Calu3 (cell line): ENCODE results near the gene BLOC1S4. TPM values are rescaled to one million over a fixed set of nuclear protein-coding genes. Genes with fewer than 3 reads are reported as not detected.

ENCODE experiments used
- BruUV-seq: library from RNA; stranded (reverse); fragments of 400-500 nt; replicated peaks from 2 replicates; lab custom pipeline; 2021; lab: Mats Ljungman, UMichigan
- CTCF ChIA-PET: fragments of 300-600 bp; sonication (Branson Sonifier 250); formaldehyde crosslinking; loops from one replicate; lab custom pipeline; 2022; ENCODE audit warnings: antibody characterized with exemption; lab: Charles Lee
- DNase-seq: peaks from one replicate; pipeline ENCODE4 v3.0.0; 2022
- H3K27ac Mint-ChIP-seq: one replicate; pipeline ENCODE4 v1.8.0; 2022; ENCODE audit warnings: mixed read lengths; ENCODE audit not compliant: unreplicated experiment
- H3K27me3 Mint-ChIP-seq: one replicate; pipeline ENCODE4 v1.8.0; 2022; ENCODE audit warnings: mixed read lengths; ENCODE audit not compliant: unreplicated experiment
- H3K36me3 Mint-ChIP-seq: one replicate; pipeline ENCODE4 v1.8.0; 2022; ENCODE audit warnings: mild to moderate bottlenecking, moderate library complexity, mixed read lengths; ENCODE audit not compliant: insufficient read depth, unreplicated experiment
- H3K4me1 Mint-ChIP-seq: one replicate; pipeline ENCODE4 v1.8.0; 2022; ENCODE audit warnings: mild to moderate bottlenecking, low read depth, mixed read lengths; ENCODE audit not compliant: unreplicated experiment
- H3K4me3 Mint-ChIP-seq: one replicate; pipeline ENCODE4 v1.8.0; 2022; ENCODE audit warnings: mild to moderate bottlenecking, low read depth, moderate library complexity, mixed read lengths; ENCODE audit not compliant: unreplicated experiment
- H3K9me3 Mint-ChIP-seq: one replicate; pipeline ENCODE4 v1.8.0; 2022; ENCODE audit warnings: low read depth, mixed read lengths; ENCODE audit not compliant: unreplicated experiment
- CTCF ChIP-seq: fragments of 200-600 bp; IDR thresholded peaks from one replicate; pipeline ENCODE4 v1.8.0; 2022; ENCODE audit warnings: antibody characterized with exemption; ENCODE audit not compliant: unreplicated experiment
- intact Hi-C: fragments of 100-400 bp; cut with micrococcal nuclease; formaldehyde crosslinking; loops from one replicate; pipeline ENCODE4 v1.10.0; 2022; ENCODE audit not compliant: unreplicated experiment
- total RNA-seq: library from RNA; stranded (reverse); gene quantifications from 2 replicates; pipeline ENCODE4 v1.2.3, GENCODE V29; 2022

BLOC1S4 gene
- total RNA-seq, 1 experiment from 2014 or later: 9.2 TPM

DNA sequence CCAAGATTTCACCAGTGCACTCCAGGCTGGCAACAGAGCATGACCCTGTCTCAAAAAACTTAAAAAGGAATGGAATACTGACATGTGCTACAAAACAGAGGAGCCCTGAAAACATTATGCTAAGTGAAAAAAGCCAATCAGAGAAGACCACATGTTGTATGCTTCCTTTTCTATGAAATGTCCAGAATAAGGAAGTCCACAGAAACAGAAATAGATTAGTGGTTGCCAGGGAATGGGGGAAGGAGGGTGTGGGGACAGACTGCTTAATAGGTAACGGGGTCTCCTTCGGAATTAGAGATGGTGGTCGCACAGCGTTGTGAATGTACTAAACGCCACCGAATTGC is 36.5 kb downstream of the BLOC1S4 start:
- H3K36me3 Mint-ChIP-seq: peaks cover 4% of the 10 kb centered on the region
- no TSS peak for BruUV-seq
- no peak overlapping the region for H3K27ac Mint-ChIP-seq

DNA sequence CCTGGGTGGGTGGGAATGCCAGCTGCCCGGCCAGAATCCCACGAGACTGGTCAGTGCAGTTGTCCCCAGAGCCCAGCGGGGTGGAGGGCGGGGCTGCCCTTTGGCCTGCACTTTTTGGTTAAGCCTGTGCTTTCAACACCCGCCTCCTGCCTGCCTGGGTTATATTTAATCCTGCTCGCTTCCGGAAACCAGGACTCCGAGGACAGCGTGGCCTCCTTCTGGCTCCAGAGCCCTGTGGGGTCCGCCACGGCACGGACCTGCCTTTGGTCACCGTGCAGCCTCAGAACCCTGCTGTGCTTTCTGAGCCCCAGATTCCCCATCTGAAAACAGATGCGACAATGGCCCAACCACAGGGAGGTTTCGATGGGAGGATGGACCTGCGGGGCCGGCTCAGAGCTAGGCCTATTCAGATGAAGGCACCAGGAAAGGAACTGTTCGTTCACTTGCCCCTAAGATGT is 37.2 kb downstream of the BLOC1S4 start:
- Mint-ChIP-seq H3K27ac (no peak overlapping the region), H3K27me3 (no peaks in the 10 kb centered on the region), H3K4me3 (no peak overlapping the region), H3K9me3 (no peaks in the 10 kb centered on the region), H3K4me1 (peaks cover 24% of the 10 kb centered on the region), H3K36me3 (peaks cover 4% of the 10 kb centered on the region)
- intact Hi-C loops: loop anchor here (2.0 kb wide), 1 partner anchor 28 kb away; no protein-coding TSS in a partner anchor
- peak; percentile 43 for DNase-seq
- CTCF ChIA-PET: interaction anchor here (0.5 kb wide), 1 partner anchor 13 kb away, joined by 3 read pairs; no protein-coding TSS in a partner anchor
- no TSS peak for BruUV-seq
- TF ChIP-seq CTCF: no peak

More for the DNA sequence above, 36.5 kb downstream of the BLOC1S4 start:
- Mint-ChIP-seq H3K9me3 (no peaks in the 10 kb centered on the region), H3K4me1 (peaks cover 28% of the 10 kb centered on the region), H3K27me3 (no peaks in the 10 kb centered on the region), H3K4me3 (no peak overlapping the region)
- TF ChIP-seq CTCF: no peak
- DNase-seq: no peak
- intact Hi-C loops: loop anchor here (2.0 kb wide), 1 partner anchor 28 kb away; no protein-coding TSS in a partner anchor
- CTCF ChIA-PET: no interaction called here

DNA sequence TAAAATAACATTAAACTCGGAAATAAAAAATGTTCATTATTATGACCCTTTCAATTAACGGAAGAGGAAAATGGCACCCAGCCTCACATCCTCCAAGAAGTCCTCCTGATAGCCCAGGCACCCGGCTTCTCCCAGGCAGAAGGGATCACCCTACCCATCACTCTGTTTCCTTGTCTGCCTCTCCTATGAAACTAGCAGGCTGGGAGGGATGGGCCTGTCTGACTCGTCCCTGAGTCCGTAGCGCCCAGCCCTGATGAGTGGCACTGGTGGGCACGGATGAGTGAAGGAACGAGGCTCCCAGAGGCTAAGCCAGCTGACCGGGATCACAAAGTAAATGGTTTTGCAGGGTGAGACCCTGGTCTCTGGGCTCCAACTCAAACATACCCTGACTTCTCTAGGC is 37.9 kb downstream of the BLOC1S4 start:
- Mint-ChIP-seq H3K27ac (no peak overlapping the region), H3K36me3 (peaks cover 4% of the 10 kb centered on the region), H3K4me1 (peaks cover 24% of the 10 kb centered on the region), H3K27me3 (no peaks in the 10 kb centered on the region), H3K9me3 (no peaks in the 10 kb centered on the region), H3K4me3 (no peak overlapping the region)
- intact Hi-C loops: loop anchor here (2.0 kb wide), 1 partner anchor 27 kb away; no protein-coding TSS in a partner anchor
- no TSS peak for BruUV-seq
- no peak for DNase-seq
- CTCF ChIA-PET: no interaction called here
- no peak for TF ChIP-seq CTCF

GRCh38 chr4:6754481-6755087 is 38.6 kb downstream of the BLOC1S4 start:
- Mint-ChIP-seq H3K36me3 (peaks cover 4% of the 10 kb centered on the region), H3K4me3 (no peak overlapping the region), H3K9me3 (no peaks in the 10 kb centered on the region), H3K27me3 (no peaks in the 10 kb centered on the region), H3K4me1 (peaks cover 19% of the 10 kb centered on the region), H3K27ac (no peak overlapping the region)
- CTCF ChIA-PET: no interaction called here
- no peak for TF ChIP-seq CTCF
- DNase-seq: no peak
- intact Hi-C loops: no loop called here
- no TSS peak for BruUV-seq
